IMR-90 (cell line): ENCODE data around the gene KMT2B. TPM values are rescaled to one million over a fixed set of nuclear protein-coding genes. Genes with fewer than 3 reads are reported as not detected.

Source experiments
- ATAC-seq: fragments of 200-7000 bp; cut with Tn5 transposase; 2 replicates; pipeline ENCODE4 v1.9.1; 2020; ENCODE audit warnings: low read depth, mild to moderate bottlenecking, moderate library complexity
- BruUV-seq: library from RNA; stranded (reverse); fragments of 400-500 nt; replicated peaks from 2 replicates; lab custom pipeline; 2021; lab: Mats Ljungman, UMichigan
- CTCF ChIA-PET: fragments of 300-600 bp; formaldehyde crosslinking; extraction: SDS; loops from one replicate; lab custom pipeline; 2021; ENCODE audit warnings: antibody characterized with exemption; lab: Yijun Ruan, JAX
- POLR2A ChIA-PET: fragments of 300-600 bp; sonication (Branson Sonifier 250); formaldehyde crosslinking; loops from one replicate; lab custom pipeline; 2022; ENCODE audit warnings: antibody characterized with exemption; ENCODE audit not compliant: unreplicated experiment; lab: Charles Lee
- DNase-seq: peaks from one replicate; pipeline ENCODE4 v3.0.0; 2013
- H2AFZ ChIP-seq: replicated peaks from 2 replicates; pipeline ENCODE3; 2013; ENCODE audit warnings: low read length, mild to moderate bottlenecking; ENCODE audit not compliant: poor library complexity
- H2AK5ac ChIP-seq: 2 replicates; pipeline ENCODE4 v1.6.1; 2013; ENCODE audit warnings: low read depth, low read length, inconsistent platforms
- H2AK9ac ChIP-seq: replicated peaks from 2 replicates; pipeline ENCODE3; 2013; ENCODE audit warnings: mild to moderate bottlenecking, low read depth, low read length, moderate library complexity; ENCODE audit not compliant: poor library complexity
- H2BK120ac ChIP-seq: 2 replicates; pipeline ENCODE4 v1.6.1; 2013; ENCODE audit warnings: low read depth, low read length, inconsistent platforms
- H2BK15ac ChIP-seq: 3 replicates; pipeline ENCODE4 v1.6.1; 2013; ENCODE audit warnings: low read depth, low read length, inconsistent platforms
- H2BK20ac ChIP-seq: 2 replicates; pipeline ENCODE4 v1.6.1; 2013; ENCODE audit warnings: low read depth, mild to moderate bottlenecking, inconsistent platforms, low read length, moderate library complexity
- H2BK5ac ChIP-seq: 2 replicates; pipeline ENCODE4 v1.6.1; 2013; ENCODE audit warnings: mild to moderate bottlenecking, low read depth, low read length, inconsistent platforms; ENCODE audit not compliant: poor library complexity, severe bottlenecking
- H3K14ac ChIP-seq: replicated peaks from 2 replicates; pipeline ENCODE4 v1.6.1; 2013; ENCODE audit warnings: low read depth, low read length, inconsistent platforms
- H3K18ac ChIP-seq: 2 replicates; pipeline ENCODE4 v1.6.1; 2013; ENCODE audit warnings: low read depth, low read length, control low read depth
- H3K23ac ChIP-seq: 2 replicates; pipeline ENCODE4 v1.6.1; 2013; ENCODE audit warnings: low read depth, low read length, inconsistent platforms
- H3K27ac ChIP-seq: 2 replicates; pipeline ENCODE4 v1.5.1; 2013; ENCODE audit warnings: mild to moderate bottlenecking, control low read depth, low read length; ENCODE audit not compliant: insufficient read depth
- H3K27me3 ChIP-seq: 2 replicates; pipeline ENCODE4 v1.6.1; 2013; ENCODE audit warnings: low read length; ENCODE audit not compliant: control insufficient read depth, insufficient read depth
- H3K36me3 ChIP-seq: 2 replicates; pipeline ENCODE4 v1.6.1; 2013; ENCODE audit warnings: low read length, mixed read lengths; ENCODE audit not compliant: control insufficient read depth, insufficient read depth
- H3K4ac ChIP-seq: 2 replicates; pipeline ENCODE4 v1.6.1; 2013; ENCODE audit warnings: low read depth, low read length, inconsistent platforms
- H3K4me1 ChIP-seq: 2 replicates; pipeline ENCODE4 v1.6.1; 2013; ENCODE audit warnings: low read length, mixed read lengths; ENCODE audit not compliant: control insufficient read depth, insufficient read depth
- H3K4me2 ChIP-seq: 2 replicates; pipeline ENCODE4 v1.6.1; 2013; ENCODE audit warnings: low read depth, mild to moderate bottlenecking, control low read depth, low read length, moderate library complexity
- H3K4me3 ChIP-seq: 2 replicates; pipeline ENCODE4 v1.5.1; 2013; ENCODE audit warnings: low read depth, mild to moderate bottlenecking, control low read depth, low read length, moderate library complexity; ENCODE audit not compliant: insufficient read depth
- H3K56ac ChIP-seq: 2 replicates; pipeline ENCODE4 v1.6.1; 2013; ENCODE audit warnings: low read length, inconsistent platforms; ENCODE audit not compliant: insufficient read depth; ENCODE audit errors: extremely low read depth
- H3K79me1 ChIP-seq, 2 experiments: 2 replicates each; pipeline ENCODE4 v1.6.1; 2013; ENCODE audit warnings: low read length in 2 of 2, inconsistent platforms in 1 of 2, low read depth in 1 of 2
- H3K9ac ChIP-seq: 2 replicates; pipeline ENCODE4 v1.6.1; 2013; ENCODE audit warnings: low read depth, low read length, control low read depth
- H3K9me1 ChIP-seq: 2 replicates; pipeline ENCODE4 v1.6.1; 2013; ENCODE audit warnings: low read length, inconsistent platforms; ENCODE audit not compliant: insufficient read depth
- H3K9me3 ChIP-seq: 2 replicates; pipeline ENCODE4 v1.6.1; 2013; ENCODE audit warnings: low read length; ENCODE audit not compliant: control insufficient read depth, insufficient read depth
- H4K20me1 ChIP-seq: 2 replicates; pipeline ENCODE4 v1.6.1; 2013; ENCODE audit warnings: low read length, inconsistent platforms; ENCODE audit not compliant: insufficient read depth
- H4K5ac ChIP-seq: 2 replicates; pipeline ENCODE4 v1.6.1; 2013; ENCODE audit warnings: mild to moderate bottlenecking, low read depth, low read length, control low read depth
- H4K8ac ChIP-seq, 2 experiments: 2 replicates each; pipeline ENCODE4 v1.6.1; 2013; ENCODE audit warnings: low read depth in 2 of 2, low read length in 2 of 2, control low read depth in 1 of 2, inconsistent platforms in 1 of 2
- H4K91ac ChIP-seq: 2 replicates; pipeline ENCODE4 v1.6.1; 2013; ENCODE audit warnings: low read depth, low read length, inconsistent platforms; ENCODE audit not compliant: insufficient read depth
- BHLHE40 ChIP-seq: fragments of 150-350 bp; IDR thresholded peaks from 2 replicates; pipeline ENCODE4 v1.6.1; 2016; ENCODE audit warnings: mild to moderate bottlenecking, low read depth, low read length
- CEBPB ChIP-seq: IDR thresholded peaks from 2 replicates; pipeline ENCODE4 v1.6.1; 2012; ENCODE audit warnings: low read depth, low read length, improper control_type of control experiment
- CHD1 ChIP-seq: IDR thresholded peaks from 2 replicates; pipeline ENCODE4 v1.6.1; 2012; ENCODE audit warnings: low read depth, low read length, improper control_type of control experiment
- ELK1 ChIP-seq: fragments of 150-350 bp; IDR thresholded peaks from 2 replicates; pipeline ENCODE4 v1.6.1; 2016; ENCODE audit warnings: low read depth, mild to moderate bottlenecking, low read length, moderate library complexity, borderline replicate concordance
- FOS ChIP-seq: fragments of 150-350 bp; IDR thresholded peaks from 2 replicates; pipeline ENCODE4 v1.6.1; 2016; ENCODE audit warnings: low read depth, low read length
- MAFK ChIP-seq: IDR thresholded peaks from 2 replicates; pipeline ENCODE4 v1.6.1; 2012; ENCODE audit warnings: low read depth, low read length, improper control_type of control experiment
- MAZ ChIP-seq: IDR thresholded peaks from 2 replicates; pipeline ENCODE4 v1.6.1; 2012; ENCODE audit warnings: low read depth, mild to moderate bottlenecking, low read length, improper control_type of control experiment, moderate library complexity, borderline replicate concordance
- MXI1 ChIP-seq: IDR thresholded peaks from 2 replicates; pipeline ENCODE4 v1.6.1; 2012; ENCODE audit warnings: low read depth, mild to moderate bottlenecking, low read length, moderate library complexity, borderline replicate concordance
- NFE2L2 ChIP-seq: fragments of 150-350 bp; IDR thresholded peaks from 2 replicates; pipeline ENCODE4 v1.6.1; 2016; ENCODE audit warnings: low read depth, mild to moderate bottlenecking, low read length
- POLR2A ChIP-seq: IDR thresholded peaks from 2 replicates; pipeline ENCODE4 v1.6.1; 2012; ENCODE audit warnings: mild to moderate bottlenecking, low read depth, low read length
- RAD21 ChIP-seq: IDR thresholded peaks from 2 replicates; pipeline ENCODE4 v1.6.1; 2012; ENCODE audit warnings: low read length, improper control_type of control experiment
- RCOR1 ChIP-seq: IDR thresholded peaks from 2 replicates; pipeline ENCODE4 v1.6.1; 2012; ENCODE audit warnings: mild to moderate bottlenecking, low read length, improper control_type of control experiment; ENCODE audit not compliant: insufficient replicate concordance
- RFX5 ChIP-seq: IDR thresholded peaks from 2 replicates; pipeline ENCODE4 v1.8.0; 2012; ENCODE audit warnings: low read depth, mild to moderate bottlenecking, low read length, moderate library complexity
- SMC3 ChIP-seq: fragments of 150-350 bp; IDR thresholded peaks from 2 replicates; pipeline ENCODE4 v1.6.1; 2016; ENCODE audit warnings: low read depth, mild to moderate bottlenecking, antibody characterized with exemption, low read length, moderate library complexity
- USF2 ChIP-seq: fragments of 150-350 bp; IDR thresholded peaks from 2 replicates; pipeline ENCODE4 v1.6.1; 2017; ENCODE audit warnings: mild to moderate bottlenecking, antibody characterized with exemption, low read length, low read depth
- WGBS, 2 experiments: methylation state at CpG; one replicate each; pipeline versions ENCODE4 v1.1.5 to v1.1.7; 2013; ENCODE audit warnings: missing lambda C conversion rate in 2 of 2; ENCODE audit not compliant: insufficient read length in 1 of 2; ENCODE audit errors: extremely low coverage in 2 of 2; 5-methylcytosine and 5-hydroxymethylcytosine counted together
- dilution Hi-C: fragments of 300-500 bp; cut with HindIII; formaldehyde crosslinking; loops from one replicate; pipeline ENCODE4 v1.14.3; 2018; ENCODE audit warnings: low sequenced_read_pairs; ENCODE audit not compliant: unreplicated experiment
- in situ Hi-C: fragments of 300-500 bp; cut with MboI; formaldehyde crosslinking; loops from 3 replicates; pipeline ENCODE4 v1.14.3; 2019; ENCODE audit warnings: low sequenced_read_pairs, inconsistent platforms, mixed read lengths
- intact Hi-C: fragments of 100-400 bp; cut with micrococcal nuclease; formaldehyde crosslinking; loops from 2 replicates; pipeline ENCODE4 v1.10.0; 2022
- polyA plus RNA-seq, 3 experiments: library from polyadenylated mRNA; depleted of rRNA; stranded (reverse); fragments of >200 nt; gene quantifications; 2 replicates each; pipeline ENCODE4 v1.2.3, GENCODE V29; 2012; ENCODE audit warnings: low replicate concordance in 1 of 3
- total RNA-seq: library from RNA; depleted of rRNA; stranded (reverse); fragments of >200 nt; gene quantifications from 2 replicates; pipeline ENCODE4 v1.2.3, GENCODE V29; 2012
- TF ChIP-seq, protein P1 (sequence below): conservative IDR thresholded peaks from 2 replicates; pipeline ENCODE4 v1.5.1; 2012; ENCODE audit warnings: mild to moderate bottlenecking, low read depth, low read length, improper control_type of control experiment

The KMT2B gene
- total and polyA plus RNA-seq, 2 of the 4 experiments (the other 2 are of a cell fraction), result 3.0 to 30.7 TPM

DNA sequence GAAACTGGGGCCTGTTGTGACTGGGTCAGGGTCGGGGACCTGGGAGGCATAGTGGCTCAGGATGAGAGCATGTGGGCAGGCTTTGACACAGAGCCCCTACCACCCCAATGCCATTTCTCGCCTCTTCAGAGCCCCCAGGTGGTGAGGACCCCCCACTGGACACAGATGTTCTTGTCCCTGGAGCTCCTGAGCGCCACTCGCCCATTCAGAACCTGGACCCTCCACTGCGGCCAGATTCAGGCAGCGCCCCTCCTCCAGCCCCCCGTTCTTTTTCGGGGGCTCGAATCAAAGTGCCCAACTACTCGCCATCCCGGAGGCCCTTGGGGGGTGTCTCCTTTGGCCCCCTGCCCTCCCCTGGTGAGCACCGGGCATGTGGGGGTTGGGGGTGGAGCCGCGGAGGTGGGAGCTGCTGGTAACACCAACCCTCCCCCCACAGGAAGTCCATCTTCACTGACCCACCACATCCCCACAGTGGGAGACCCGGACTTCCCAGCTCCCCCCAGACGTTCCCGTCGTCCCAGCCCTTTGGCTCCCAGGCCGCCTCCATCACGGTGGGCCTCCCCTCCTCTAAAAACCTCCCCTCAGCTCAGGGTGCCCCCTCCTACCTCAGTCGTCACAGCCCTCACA is 14.1 kb downstream of the KMT2B start:
- H3K14ac ChIP-seq, result no peak overlapping the region
- BruUV-seq, result no TSS peak
- H2BK15ac ChIP-seq, result no peak overlapping the region
- H3K9me3 ChIP-seq, result no peaks in the 10 kb centered on the region
- H2BK5ac ChIP-seq, result no peak overlapping the region
- POLR2A ChIA-PET, result no interaction called here
- H3K79me1 ChIP-seq, result peaks cover 0 to 22% of the 10 kb centered on the region in 2 experiments; a peak in 3 of 4 replicates
- H3K9me1 ChIP-seq, result no peaks in the 10 kb centered on the region
- H4K91ac ChIP-seq, result no peak overlapping the region
- DNase-seq (no peak), ATAC-seq (no peak)
- H2AK9ac ChIP-seq, result no peak overlapping the region
- H2BK20ac ChIP-seq, result no peak overlapping the region
- no peak overlapping the region for H4K8ac ChIP-seq
- no peaks in the 10 kb centered on the region for H3K4me1 ChIP-seq
- H3K4me3 ChIP-seq, result no peak overlapping the region
- H2AFZ ChIP-seq, result no peak overlapping the region
- TF ChIP-seq RFX5 (no peak), USF2 (no peak), FOS (no peak), CEBPB (no peak), POLR2A (no peak), RAD21 (no peak), MAFK (no peak), SMC3 (no peak), RCOR1 (no peak), MXI1 (no peak), CHD1 (no peak), NFE2L2 (no peak), ELK1 (no peak), MAZ (no peak), BHLHE40 (no peak)
- TF ChIP-seq, protein P1, sequence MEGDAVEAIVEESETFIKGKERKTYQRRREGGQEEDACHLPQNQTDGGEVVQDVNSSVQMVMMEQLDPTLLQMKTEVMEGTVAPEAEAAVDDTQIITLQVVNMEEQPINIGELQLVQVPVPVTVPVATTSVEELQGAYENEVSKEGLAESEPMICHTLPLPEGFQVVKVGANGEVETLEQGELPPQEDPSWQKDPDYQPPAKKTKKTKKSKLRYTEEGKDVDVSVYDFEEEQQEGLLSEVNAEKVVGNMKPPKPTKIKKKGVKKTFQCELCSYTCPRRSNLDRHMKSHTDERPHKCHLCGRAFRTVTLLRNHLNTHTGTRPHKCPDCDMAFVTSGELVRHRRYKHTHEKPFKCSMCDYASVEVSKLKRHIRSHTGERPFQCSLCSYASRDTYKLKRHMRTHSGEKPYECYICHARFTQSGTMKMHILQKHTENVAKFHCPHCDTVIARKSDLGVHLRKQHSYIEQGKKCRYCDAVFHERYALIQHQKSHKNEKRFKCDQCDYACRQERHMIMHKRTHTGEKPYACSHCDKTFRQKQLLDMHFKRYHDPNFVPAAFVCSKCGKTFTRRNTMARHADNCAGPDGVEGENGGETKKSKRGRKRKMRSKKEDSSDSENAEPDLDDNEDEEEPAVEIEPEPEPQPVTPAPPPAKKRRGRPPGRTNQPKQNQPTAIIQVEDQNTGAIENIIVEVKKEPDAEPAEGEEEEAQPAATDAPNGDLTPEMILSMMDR, result no peak
- no peak overlapping the region for H3K4ac ChIP-seq
- H3K27me3 ChIP-seq, result no peaks in the 10 kb centered on the region
- 63% methylated on average over 4 of the region's 21 CpGs; no CpG with 5 or more reads in 1 of the 2 experiments for WGBS, 2 experiments
- dilution Hi-C loops (no loop called here), intact Hi-C loops (no loop called here), in situ Hi-C loops (no loop called here)
- no peak overlapping the region for H3K56ac ChIP-seq
- H4K5ac ChIP-seq, result no peak overlapping the region
- no peak overlapping the region for H2BK120ac ChIP-seq
- no peak overlapping the region for H3K27ac ChIP-seq
- peaks cover 90% of the 10 kb centered on the region for H3K36me3 ChIP-seq
- H3K4me2 ChIP-seq, result no peak overlapping the region
- peaks cover 9% of the 10 kb centered on the region for H4K20me1 ChIP-seq
- no peak overlapping the region for H3K9ac ChIP-seq
- CTCF ChIA-PET, result no interaction called here
- H2AK5ac ChIP-seq, result no peak overlapping the region
- no peak overlapping the region for H3K23ac ChIP-seq
- H3K18ac ChIP-seq, result no peak overlapping the region
